Suprapubic skin (tissue), 4 donors: Measurements from ENCODE around the gene PARP8. TPM values are rescaled to one million over a fixed set of nuclear protein-coding genes. Genes with fewer than 3 reads are reported as not detected.
"Not testable (repeated sequence)": the region's sequence is repeated elsewhere in the genome, so short reads cannot be mapped to it uniquely, and the experiment has no call there.

Source experiments
- DNase-seq, 2 donors: peaks; one replicate each; pipeline ENCODE4 v3.0.0-alpha.2; 2019; ENCODE audit warnings: low spot score in 2 of 2
- H3K27ac ChIP-seq: fragments of 200-600 bp; sonication (generic); one replicate; pipeline ENCODE4 v1.5.1; 2019
- H3K27me3 ChIP-seq: fragments of 200-600 bp; sonication (generic); one replicate; pipeline ENCODE4 v1.5.1; 2019
- H3K36me3 ChIP-seq: fragments of 200-600 bp; sonication (generic); one replicate; pipeline ENCODE4 v1.5.1; 2019
- H3K4me1 ChIP-seq: fragments of 200-600 bp; sonication (generic); one replicate; pipeline ENCODE4 v1.5.1; 2019
- H3K4me3 ChIP-seq: fragments of 200-600 bp; sonication (generic); one replicate; pipeline ENCODE4 v1.5.1; 2019; ENCODE audit warnings: mild to moderate bottlenecking
- H3K9me3 ChIP-seq: fragments of 200-600 bp; sonication (generic); one replicate; pipeline ENCODE4 v1.5.1; 2019
- EP300 ChIP-seq: sonication (generic); formaldehyde crosslinking; IDR thresholded peaks from one replicate; pipeline ENCODE4 v1.6.1; 2017; ENCODE audit warnings: antibody characterized with exemption
- POLR2A ChIP-seq, 2 donors: fragments of 450-650 bp; IDR thresholded peaks; one replicate each; pipeline ENCODE4 v1.6.1; 2017; ENCODE audit warnings: antibody characterized with exemption in 2 of 2, mild to moderate bottlenecking in 2 of 2, moderate library complexity in 2 of 2
- POLR2AphosphoS5 ChIP-seq, 3 donors: sonication (generic); formaldehyde crosslinking; IDR thresholded peaks; one replicate each; pipeline ENCODE4 v1.6.1; 2017; ENCODE audit warnings: antibody characterized with exemption in 3 of 3
- WGBS: methylation state at CpG from one replicate; pipeline ENCODE4 v1.1.5; 2018; 5-methylcytosine and 5-hydroxymethylcytosine counted together
- total RNA-seq, 4 donors: library from RNA; depleted of rRNA; stranded (reverse); fragments of >200 nt; gene quantifications; one replicate each; pipeline ENCODE4 v1.1.0, GENCODE V29; 2016
- TF ChIP-seq, protein P1 (sequence below), 2 donors: fragments of 200-600 bp in 1 of 2; fragments of 450-650 bp in 1 of 2; sonication (generic) in 1 of 2; IDR thresholded peaks; one replicate each; pipeline ENCODE4 v1.5.1; 2016 to 2019; ENCODE audit warnings: antibody characterized with exemption in 2 of 2, mild to moderate bottlenecking in 1 of 2, moderate library complexity in 1 of 2

PARP8 gene
- total RNA-seq, 4 donors from 2014 or later, result 9.7 to 18.0 (median 13.2) TPM

DNA sequence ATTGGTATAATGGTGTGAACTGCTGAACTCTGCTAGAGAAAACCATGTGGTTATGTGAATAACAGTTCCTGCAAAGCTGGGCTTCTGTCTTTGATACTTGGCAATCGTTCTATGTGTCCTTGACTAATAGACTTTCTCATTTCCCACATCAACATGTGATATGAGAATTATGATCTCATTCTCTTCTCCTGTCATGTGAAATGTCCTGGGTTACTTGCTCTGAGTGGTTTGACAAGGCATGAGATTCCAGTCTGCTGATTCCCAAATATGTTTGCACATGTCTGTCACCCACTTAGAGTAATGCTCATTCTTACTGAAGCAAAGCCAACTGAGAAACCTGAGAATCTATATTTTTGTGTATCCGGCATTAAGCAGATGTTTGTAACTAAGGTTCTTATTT, 141.2 kb downstream of the PARP8 start:
- Histone ChIP-seq H3K4me3 (no peak overlapping the region), H3K27me3 (no peaks in the 10 kb centered on the region), H3K36me3 (peaks cover 4% of the 10 kb centered on the region), H3K9me3 (no peaks in the 10 kb centered on the region), H3K27ac (no peak overlapping the region), H3K4me1 (no peaks in the 10 kb centered on the region)
- no peak for DNase-seq
- TF ChIP-seq EP300 (no peak), POLR2A (IDR thresholded peaks at IDR 0.05) (no peak), POLR2AphosphoS5 (IDR thresholded peaks at IDR 0.05) (no peak)
- TF ChIP-seq, protein P1, sequence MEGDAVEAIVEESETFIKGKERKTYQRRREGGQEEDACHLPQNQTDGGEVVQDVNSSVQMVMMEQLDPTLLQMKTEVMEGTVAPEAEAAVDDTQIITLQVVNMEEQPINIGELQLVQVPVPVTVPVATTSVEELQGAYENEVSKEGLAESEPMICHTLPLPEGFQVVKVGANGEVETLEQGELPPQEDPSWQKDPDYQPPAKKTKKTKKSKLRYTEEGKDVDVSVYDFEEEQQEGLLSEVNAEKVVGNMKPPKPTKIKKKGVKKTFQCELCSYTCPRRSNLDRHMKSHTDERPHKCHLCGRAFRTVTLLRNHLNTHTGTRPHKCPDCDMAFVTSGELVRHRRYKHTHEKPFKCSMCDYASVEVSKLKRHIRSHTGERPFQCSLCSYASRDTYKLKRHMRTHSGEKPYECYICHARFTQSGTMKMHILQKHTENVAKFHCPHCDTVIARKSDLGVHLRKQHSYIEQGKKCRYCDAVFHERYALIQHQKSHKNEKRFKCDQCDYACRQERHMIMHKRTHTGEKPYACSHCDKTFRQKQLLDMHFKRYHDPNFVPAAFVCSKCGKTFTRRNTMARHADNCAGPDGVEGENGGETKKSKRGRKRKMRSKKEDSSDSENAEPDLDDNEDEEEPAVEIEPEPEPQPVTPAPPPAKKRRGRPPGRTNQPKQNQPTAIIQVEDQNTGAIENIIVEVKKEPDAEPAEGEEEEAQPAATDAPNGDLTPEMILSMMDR (IDR thresholded peaks at IDR 0.05), result no peak
- WGBS, result 61% methylated on average over 2 of the region's 2 CpGs

DNA sequence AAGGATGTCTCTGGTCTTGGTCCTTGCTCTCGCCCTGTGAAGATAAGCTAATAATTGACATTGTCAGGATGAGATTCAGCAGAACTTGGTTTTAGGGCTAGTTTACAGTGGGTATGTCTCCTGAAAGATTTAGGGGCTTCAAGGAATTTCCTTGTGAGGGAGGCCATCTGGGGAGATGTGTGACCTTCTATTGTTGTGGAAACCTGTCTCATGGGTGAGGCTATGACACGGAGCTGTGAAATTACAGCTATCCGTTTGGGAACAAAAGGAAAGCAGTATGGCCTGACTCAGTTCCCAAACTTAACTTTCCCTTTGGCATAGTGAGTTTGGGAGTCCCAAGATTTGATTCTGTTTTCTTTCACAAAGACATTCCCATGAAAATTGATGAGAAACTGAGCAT, 142.0 kb downstream of the PARP8 start:
- Histone ChIP-seq H3K4me1 (no peaks in the 10 kb centered on the region), H3K27ac (no peak overlapping the region), H3K4me3 (no peak overlapping the region), H3K36me3 (peaks cover 4% of the 10 kb centered on the region), H3K9me3 (no peaks in the 10 kb centered on the region), H3K27me3 (no peaks in the 10 kb centered on the region)
- WGBS, result 77% methylated on average over 3 of the region's 3 CpGs
- TF ChIP-seq POLR2A (IDR thresholded peaks at IDR 0.05) (no peak), EP300 (no peak), POLR2AphosphoS5 (IDR thresholded peaks at IDR 0.05) (no peak)
- TF ChIP-seq, protein P1 (IDR thresholded peaks at IDR 0.05), result no peak
- DNase-seq, result no peak

DNA sequence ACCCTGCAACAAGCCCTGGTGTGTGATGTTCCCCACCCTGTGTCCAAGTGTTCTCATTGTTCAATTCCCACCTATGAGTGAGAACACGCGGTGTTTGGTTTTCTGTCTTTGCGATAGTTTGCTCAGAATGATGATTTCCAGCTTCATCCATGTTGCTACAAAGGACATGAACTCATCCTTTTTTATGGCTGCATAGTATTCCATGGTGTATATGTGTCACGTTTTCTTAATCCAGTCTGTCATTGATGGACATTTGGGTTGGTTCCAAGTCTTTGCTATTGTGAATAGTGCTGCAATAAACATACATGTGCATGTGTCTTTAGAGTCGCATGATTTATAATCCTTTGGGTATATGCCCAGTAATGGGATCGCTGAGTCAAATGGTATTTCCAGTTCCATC, 145.3 kb downstream of the PARP8 start:
- H3K4me1 ChIP-seq, H3K27me3 ChIP-seq, H3K4me3 ChIP-seq, DNase-seq, H3K27ac ChIP-seq, H3K36me3 ChIP-seq, H3K9me3 ChIP-seq: not testable (repeated sequence)
- WGBS, result 93% methylated on average over 6 of the region's 6 CpGs

DNA sequence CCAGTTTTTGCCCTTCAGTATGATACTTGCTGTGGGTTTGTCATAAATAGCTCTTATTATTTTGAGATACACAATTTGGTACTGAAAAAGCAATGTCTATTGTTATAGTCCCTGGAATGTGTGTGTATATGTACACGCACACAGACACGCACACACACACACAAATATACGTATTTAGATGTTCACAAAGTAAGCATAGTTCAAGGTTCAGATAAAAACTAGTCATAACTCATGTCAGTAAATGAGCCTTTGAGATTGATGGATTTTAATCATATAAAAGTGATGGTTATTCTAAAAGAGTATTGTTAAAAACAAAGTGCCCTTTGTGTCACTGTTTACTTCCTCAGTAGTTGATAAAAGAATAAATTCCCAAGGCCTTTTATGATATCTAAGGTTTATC, 147.3 kb downstream of the PARP8 start:
- WGBS, result 97% methylated on average over 3 of the region's 3 CpGs
- H3K27me3 ChIP-seq, result no peaks in the 10 kb centered on the region
- DNase-seq, result no peak
- H3K4me1 ChIP-seq, result no peaks in the 10 kb centered on the region
- no peak overlapping the region for H3K4me3 ChIP-seq
- peaks cover 14% of the 10 kb centered on the region for H3K36me3 ChIP-seq
- no peak overlapping the region for H3K27ac ChIP-seq
- TF ChIP-seq POLR2A (IDR thresholded peaks at IDR 0.05) (no peak), POLR2AphosphoS5 (IDR thresholded peaks at IDR 0.05) (no peak), EP300 (no peak)
- TF ChIP-seq, protein P1 (IDR thresholded peaks at IDR 0.05), result no peak
- no peaks in the 10 kb centered on the region for H3K9me3 ChIP-seq

DNA sequence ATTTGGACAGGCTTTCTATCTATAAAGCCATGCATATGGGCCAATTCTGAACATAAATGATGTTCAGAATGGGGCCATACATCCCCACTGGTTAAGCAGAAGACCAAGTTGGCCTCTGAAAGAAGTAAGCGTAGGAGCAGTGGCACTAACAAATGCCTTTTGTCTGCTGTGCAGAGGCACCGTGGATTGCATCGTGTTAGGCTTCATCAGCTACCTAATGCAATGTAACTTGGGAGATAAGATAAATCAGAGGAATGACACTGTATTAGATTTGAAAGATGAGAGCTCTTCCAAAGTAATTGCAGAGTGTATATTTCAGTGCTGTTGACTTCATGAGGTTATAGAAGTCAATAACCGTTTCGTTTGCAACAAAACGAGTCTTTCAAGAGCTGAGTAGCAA, 148.1 kb downstream of the PARP8 start:
- Histone ChIP-seq H3K27ac (no peak overlapping the region), H3K27me3 (no peaks in the 10 kb centered on the region), H3K9me3 (no peaks in the 10 kb centered on the region), H3K4me1 (no peaks in the 10 kb centered on the region), H3K4me3 (no peak overlapping the region), H3K36me3 (peaks cover 14% of the 10 kb centered on the region)
- TF ChIP-seq POLR2AphosphoS5 (IDR thresholded peaks at IDR 0.05), result no peak
- no peak for TF ChIP-seq POLR2A (IDR thresholded peaks at IDR 0.05)
- DNase-seq, result no peak
- 92% methylated on average over 6 of the region's 6 CpGs for WGBS

DNA sequence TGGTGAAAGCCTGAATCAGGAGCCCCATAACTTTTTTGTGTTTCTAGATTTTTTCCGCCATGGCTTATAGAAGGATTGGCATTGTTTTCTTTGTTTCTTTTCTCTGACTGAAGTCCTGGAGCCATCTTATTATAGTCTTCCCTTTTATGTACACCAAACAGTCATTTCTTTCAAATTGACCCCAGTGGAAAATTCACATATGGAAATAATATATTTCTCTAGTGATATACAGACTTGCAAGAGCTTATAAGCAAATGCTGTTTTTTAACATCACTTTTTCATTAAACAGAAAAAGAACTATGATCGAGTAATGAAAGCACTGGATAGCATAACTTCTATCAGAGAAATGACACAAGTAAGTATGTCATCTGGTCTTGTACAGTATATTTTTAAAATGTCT, 155.6 kb downstream of the PARP8 start:
- Histone ChIP-seq H3K4me3 (no peak overlapping the region), H3K9me3 (no peaks in the 10 kb centered on the region), H3K27me3 (no peaks in the 10 kb centered on the region), H3K36me3 (peaks cover 23% of the 10 kb centered on the region), H3K27ac (no peak overlapping the region), H3K4me1 (no peaks in the 10 kb centered on the region)
- DNase-seq, result no peak
- TF ChIP-seq, protein P1 (IDR thresholded peaks at IDR 0.05), result no peak
- no peak for TF ChIP-seq EP300
- TF ChIP-seq POLR2AphosphoS5 (IDR thresholded peaks at IDR 0.05), result no peak
- TF ChIP-seq POLR2A (IDR thresholded peaks at IDR 0.05), result no peak
- WGBS, result 82% methylated on average over 2 of the region's 2 CpGs
